ENCODE results near the gene SLIRP.

The SLIRP gene

GRCh38 chr14:77707724-77708408 lies at the start of gene SLIRP, which contains the start of gene ALKBH1:
SLIRP (plus strand) TSS chr14:77708103; CDS start chr14:77708112, 9 bp downstream.
ALKBH1 (minus strand) TSS chr14:77708023; CDS start chr14:77708004, 19 bp downstream.
- DNase-seq = peak; percentile 96

GRCh38 chr14:77659831-77660230 lies 48.1 kb upstream of the SLIRP start:
- peak; percentile 44 for DNase-seq

GRCh38 chr14:77660754-77661153 lies 47.1 kb upstream of the SLIRP start:
- peak; percentile 100 for DNase-seq

- DNase-seq = peak; percentile 82
These were observed 46.3 kb upstream of the SLIRP start for GRCh38 chr14:77661562-77661961.

- no peak for DNase-seq
These were observed 44.6 kb upstream of the SLIRP start for GRCh38 chr14:77663293-77663692.

GRCh38 chr14:77667331-77667730 lies 40.6 kb upstream of the SLIRP start:
- no peak for DNase-seq

GRCh38 chr14:77673193-77673592 lies 34.7 kb upstream of the SLIRP start:
- DNase-seq = no peak

GRCh38 chr14:77674931-77675330 lies 33.0 kb upstream of the SLIRP start:
- DNase-seq = no peak

GRCh38 chr14:77681196-77682157 lies 26.4 kb upstream of the SLIRP start:
- DNase-seq = no peak

- no peak for DNase-seq
These were observed 25.7 kb upstream of the SLIRP start for GRCh38 chr14:77682158-77682553.

- no peak for DNase-seq
These were observed 16.6 kb upstream of the SLIRP start for GRCh38 chr14:77691259-77691658.

- peak; percentile 80 for DNase-seq
These were observed 564 bp upstream of the SLIRP start for GRCh38 chr14:77707355-77707723.

- no peak for DNase-seq
These were observed 846 bp downstream of the SLIRP start for GRCh38 chr14:77708749-77709148.

GRCh38 chr14:77709412-77709811 lies 1.5 kb downstream of the SLIRP start:
- DNase-seq = no peak

GRCh38 chr14:77710364-77710763 lies 2.5 kb downstream of the SLIRP start:
- no peak for DNase-seq

GRCh38 chr14:77714926-77715325 lies 7.0 kb downstream of the SLIRP start:
- no peak for DNase-seq

GRCh38 chr14:77717608-77718305 lies 9.9 kb downstream of the SLIRP start:
- DNase-seq = no peak

GRCh38 chr14:77721437-77721836 lies 13.5 kb downstream of the SLIRP start:
- DNase-seq = no peak

- DNase-seq = no peak
These were observed 14.4 kb downstream of the SLIRP start for GRCh38 chr14:77722301-77722700.

GRCh38 chr14:77730976-77731497 lies 23.1 kb downstream of the SLIRP start:
- DNase-seq = no peak

- no peak for DNase-seq
These were observed 30.8 kb downstream of the SLIRP start for GRCh38 chr14:77738559-77739250.

GRCh38 chr14:77741438-77741837 lies 33.5 kb downstream of the SLIRP start:
- no peak for DNase-seq

All from DMS79 treated with DMSO at 0.1 percent for 48 hours (cell line).